ENCODE results near the gene TRIM56.
"Not testable (repeated sequence)": the region's sequence is repeated elsewhere in the genome, so short reads cannot be mapped to it uniquely, and the experiment has no call there.

TRIM56 gene

DNA sequence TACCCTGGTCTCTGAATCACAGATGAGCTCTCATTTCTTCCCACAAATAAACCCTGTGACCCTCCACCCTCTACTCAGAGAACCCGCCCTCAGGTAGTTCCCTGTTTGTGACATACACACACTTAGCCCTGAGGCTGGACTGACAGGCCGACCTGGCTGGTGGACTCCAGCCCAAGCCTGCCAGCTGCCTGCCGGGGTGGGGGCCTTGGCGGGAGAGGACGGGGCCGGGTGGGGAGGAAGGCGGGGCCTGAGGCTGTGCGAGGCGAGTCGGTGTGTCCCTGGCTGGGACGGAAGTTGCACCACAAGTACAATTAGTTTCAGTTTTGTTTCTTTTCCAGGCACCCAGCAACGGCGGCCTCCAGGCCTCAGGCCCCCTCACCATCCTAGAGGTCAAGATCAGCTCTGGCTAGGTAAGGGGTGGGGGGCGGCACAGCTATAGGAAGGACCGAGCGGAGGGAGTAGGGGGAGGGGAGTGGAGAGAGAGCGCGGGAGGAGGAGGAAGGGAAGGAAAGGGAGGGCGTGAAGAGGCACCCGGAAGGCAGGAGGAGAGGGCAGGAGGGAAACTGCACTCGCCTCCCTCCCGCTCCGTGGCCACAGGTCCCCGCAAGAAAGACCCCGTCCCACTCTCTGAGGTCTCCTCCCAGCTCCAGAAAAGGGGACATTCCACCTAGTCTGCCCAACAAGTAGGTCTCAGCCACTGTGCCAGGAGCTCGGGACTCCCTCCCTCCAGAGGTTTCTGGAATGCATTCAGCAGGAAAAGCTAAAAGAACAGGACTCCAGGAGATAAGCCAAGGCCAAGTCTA is at the start of gene TRIM56:
TSS of gene TRIM56 (plus strand) at position 320 of the 803 bp plus-strand sequence. CDS start 1,832 bp downstream, outside the sequence.
- DNase-seq: peak; percentile 80

DNA sequence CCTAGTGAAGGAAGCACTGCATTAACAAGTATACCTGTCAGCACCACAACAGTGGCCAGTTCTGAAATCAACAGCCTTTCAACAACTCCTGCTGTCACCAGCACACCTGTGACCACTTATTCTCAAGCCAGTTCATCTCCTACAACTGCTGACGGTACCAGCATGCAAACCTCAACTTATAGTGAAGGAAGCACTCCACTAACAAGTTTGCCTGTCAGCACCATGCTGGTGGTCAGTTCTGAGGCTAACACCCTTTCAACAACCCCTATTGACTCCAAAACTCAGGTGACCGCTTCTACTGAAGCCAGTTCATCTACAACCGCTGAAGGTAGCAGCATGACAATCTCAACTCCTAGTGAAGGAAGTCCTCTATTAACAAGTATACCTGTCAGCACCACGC is 49.3 kb upstream of the TRIM56 start:
- DNase-seq: no peak

DNA sequence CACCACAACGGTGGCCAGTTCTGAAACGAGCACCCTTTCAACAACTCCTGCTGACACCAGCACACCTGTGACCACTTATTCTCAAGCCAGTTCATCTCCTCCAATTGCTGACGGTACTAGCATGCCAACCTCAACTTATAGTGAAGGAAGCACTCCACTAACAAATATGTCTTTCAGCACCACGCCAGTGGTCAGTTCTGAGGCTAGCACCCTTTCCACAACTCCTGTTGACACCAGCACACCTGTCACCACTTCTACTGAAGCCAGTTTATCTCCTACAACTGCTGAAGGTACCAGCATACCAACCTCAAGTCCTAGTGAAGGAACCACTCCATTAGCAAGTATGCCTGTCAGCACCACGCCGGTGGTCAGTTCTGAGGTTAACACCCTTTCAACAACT is 44.0 kb upstream of the TRIM56 start:
- DNase-seq: not testable (repeated sequence)

DNA sequence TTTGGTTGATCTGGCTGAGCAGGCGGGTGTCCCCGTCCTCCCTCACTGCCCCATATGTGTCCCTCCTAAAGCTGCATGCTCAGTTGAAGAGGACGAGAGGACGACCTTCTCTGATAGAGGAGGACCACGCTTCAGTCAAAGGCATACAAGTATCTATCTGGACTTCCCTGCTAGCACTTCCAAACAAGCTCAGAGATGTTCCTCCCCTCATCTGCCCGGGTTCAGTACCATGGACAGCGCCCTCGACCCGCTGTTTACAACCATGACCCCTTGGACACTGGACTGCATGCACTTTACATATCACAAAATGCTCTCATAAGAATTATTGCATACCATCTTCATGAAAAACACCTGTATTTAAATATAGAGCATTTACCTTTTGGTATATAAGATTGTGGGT is 26.9 kb upstream of the TRIM56 start:
- DNase-seq: peak; percentile 54

GRCh38 chr7:101059620-101059942 is 25.7 kb upstream of the TRIM56 start:
- no peak for DNase-seq

- DNase-seq: no peak
These were observed 24.3 kb upstream of the TRIM56 start for GRCh38 chr7:101060992-101061391.

GRCh38 chr7:101064176-101064550 is 21.1 kb upstream of the TRIM56 start:
- not testable (repeated sequence) for DNase-seq

GRCh38 chr7:101065162-101065561 is 20.1 kb upstream of the TRIM56 start:
- DNase-seq: not testable (repeated sequence)

DNA sequence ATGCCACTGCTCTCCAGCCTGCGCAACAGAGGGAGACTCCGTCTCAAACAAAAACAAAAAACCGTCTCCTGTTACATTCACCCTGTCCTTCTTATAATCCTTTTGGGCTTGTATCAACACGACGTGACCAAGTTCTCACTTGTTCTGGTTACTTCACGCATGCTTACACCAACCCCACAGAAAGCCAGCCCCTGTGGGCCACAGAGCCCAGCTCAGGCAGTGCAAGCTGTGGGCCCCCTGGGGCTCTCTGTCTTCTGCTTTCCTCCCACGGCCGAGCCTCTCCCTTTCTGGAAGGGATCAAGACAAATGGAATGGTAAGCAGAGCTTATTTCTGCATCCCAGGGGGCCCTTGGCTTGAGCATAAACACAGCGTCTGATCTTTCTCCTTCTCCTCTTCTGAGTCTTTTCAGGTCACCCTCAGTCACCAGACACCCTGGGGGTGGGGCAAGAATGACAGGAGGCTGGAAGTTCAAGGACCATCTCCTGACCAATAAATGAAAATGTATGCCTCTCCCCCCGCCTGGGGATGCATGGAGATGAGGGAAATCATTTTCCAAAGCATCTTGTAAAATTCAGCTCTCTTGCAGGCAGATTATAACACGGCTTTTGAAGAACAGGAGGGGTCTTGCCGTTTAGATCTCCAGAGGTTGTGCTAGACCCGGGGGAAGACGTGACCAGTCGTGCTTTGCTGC is 19.0 kb upstream of the TRIM56 start:
- DNase-seq: no peak

- no peak for DNase-seq
These were observed 18.5 kb upstream of the TRIM56 start for GRCh38 chr7:101066833-101067177.

- DNase-seq: no peak
These were observed 16.9 kb upstream of the TRIM56 start for GRCh38 chr7:101068401-101068800.

GRCh38 chr7:101071362-101072104 is 13.7 kb upstream of the TRIM56 start:
- not testable (repeated sequence) for DNase-seq

DNA sequence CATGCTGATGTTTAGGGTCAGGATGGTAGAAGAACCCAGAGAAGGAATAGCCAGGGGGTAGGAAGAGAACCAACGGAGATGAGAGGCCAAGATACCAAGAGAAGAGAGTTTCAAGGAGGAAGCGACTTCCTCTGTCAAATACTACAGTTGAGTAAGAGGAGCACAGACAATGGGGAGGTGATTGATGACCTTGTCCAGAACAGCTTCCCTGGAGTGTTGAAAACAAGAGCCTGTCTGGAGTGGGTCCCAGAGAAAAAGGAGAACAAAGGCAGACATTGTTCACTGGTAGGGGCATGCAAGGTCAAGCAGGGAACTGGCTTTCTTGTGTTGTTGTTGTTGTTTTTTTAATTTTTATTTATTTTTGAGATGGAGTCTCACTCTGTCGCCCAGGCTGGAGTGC is 9.6 kb upstream of the TRIM56 start:
- no peak for DNase-seq

- DNase-seq: not testable (repeated sequence)
These were observed 9.1 kb upstream of the TRIM56 start for GRCh38 chr7:101076183-101076582.

DNA sequence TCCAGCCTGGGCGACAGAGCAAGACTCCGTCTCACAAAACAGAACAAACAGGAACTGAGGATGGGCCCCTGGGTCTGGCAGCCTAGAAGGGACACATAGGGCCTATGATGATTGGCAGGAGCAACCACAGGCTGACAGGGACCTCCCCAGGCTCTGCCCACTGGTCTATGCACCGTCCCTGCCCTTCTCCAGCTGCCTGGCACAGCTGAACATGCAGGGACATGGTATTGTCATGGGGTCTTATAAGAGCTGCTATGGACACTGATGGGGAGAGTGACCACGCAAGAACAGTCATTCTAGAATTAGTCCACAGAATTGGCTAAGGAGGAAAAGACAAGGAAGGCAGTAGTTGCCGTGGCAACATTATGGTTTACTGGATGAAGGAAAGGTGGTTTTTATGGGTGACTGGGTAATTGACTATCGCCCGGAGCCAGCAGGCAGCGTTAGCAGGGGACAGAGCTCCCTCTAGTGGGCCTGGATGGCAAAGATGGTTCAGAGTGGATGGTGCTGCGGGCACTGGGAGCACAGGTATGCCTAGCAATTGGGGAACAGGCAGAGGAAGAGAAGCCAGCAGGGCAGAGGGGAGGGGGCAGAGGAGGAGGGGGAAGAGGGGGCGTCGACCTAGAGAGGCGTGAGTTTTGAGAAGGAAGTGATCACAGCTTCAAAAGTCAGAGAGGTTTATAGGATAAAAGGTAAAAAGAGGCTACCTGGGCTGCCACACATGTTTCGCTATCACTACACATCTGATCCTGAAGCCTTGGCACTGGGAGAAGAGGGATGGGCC is 7.8 kb upstream of the TRIM56 start:
- peak; percentile 81 for DNase-seq

DNA sequence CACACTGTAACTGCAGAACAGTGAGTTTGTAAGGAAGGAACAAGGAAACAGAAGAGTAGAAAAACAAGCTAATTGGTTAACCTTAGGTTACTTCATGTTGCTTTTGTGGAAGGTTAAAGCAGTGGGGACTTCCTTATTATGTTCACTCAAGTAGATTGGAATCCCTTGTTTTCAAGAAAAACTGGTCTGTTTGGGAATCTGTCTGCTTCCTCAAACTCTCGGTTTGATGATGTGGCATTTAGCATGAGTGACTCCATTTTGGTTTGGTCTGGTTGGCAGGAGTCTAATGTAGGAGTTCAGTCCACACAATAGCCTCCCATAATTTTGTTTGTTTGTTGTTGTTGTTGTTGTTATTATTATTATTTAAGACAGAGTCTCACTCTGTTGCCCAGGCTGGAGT is 3.8 kb upstream of the TRIM56 start:
- DNase-seq: no peak

DNA sequence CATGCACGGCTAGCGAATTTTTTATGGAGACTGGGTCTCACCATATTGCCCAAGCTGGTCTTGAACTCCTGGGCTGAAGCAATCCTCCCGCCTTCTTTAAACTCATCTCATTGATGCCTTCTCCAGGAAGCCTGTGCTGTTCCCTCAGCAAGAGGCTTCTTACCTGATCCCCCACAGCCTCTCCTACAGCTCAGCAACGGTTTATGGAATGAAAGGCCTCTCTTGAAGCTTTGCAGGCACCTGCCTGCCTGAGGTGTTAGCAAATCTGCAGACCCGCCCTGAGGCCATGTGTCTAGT is 468 bp upstream of the TRIM56 start:
- no peak for DNase-seq

DNA sequence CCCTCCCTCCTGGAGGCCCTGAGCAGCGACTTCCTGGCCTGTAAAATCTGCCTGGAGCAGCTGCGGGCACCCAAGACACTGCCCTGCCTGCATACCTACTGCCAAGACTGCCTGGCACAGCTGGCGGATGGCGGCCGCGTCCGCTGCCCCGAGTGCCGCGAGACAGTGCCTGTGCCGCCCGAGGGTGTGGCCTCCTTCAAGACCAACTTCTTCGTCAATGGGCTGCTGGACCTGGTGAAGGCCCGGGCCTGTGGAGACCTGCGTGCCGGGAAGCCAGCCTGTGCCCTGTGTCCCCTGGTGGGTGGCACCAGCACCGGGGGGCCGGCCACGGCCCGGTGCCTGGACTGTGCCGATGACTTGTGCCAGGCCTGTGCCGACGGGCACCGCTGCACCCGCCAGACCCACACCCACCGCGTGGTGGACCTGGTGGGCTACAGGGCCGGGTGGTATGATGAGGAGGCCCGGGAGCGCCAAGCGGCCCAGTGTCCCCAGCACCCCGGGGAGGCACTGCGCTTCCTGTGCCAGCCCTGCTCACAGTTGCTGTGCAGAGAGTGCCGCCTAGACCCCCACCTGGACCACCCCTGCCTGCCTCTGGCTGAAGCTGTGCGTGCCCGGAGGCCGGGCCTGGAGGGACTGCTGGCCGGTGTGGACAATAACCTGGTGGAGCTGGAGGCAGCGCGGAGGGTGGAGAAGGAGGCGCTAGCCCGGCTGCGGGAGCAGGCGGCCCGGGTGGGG is 2.2 kb downstream of the TRIM56 start:
- no peak for DNase-seq

GRCh38 chr7:101088069-101088425 is 2.8 kb downstream of the TRIM56 start:
- DNase-seq: no peak

DNA sequence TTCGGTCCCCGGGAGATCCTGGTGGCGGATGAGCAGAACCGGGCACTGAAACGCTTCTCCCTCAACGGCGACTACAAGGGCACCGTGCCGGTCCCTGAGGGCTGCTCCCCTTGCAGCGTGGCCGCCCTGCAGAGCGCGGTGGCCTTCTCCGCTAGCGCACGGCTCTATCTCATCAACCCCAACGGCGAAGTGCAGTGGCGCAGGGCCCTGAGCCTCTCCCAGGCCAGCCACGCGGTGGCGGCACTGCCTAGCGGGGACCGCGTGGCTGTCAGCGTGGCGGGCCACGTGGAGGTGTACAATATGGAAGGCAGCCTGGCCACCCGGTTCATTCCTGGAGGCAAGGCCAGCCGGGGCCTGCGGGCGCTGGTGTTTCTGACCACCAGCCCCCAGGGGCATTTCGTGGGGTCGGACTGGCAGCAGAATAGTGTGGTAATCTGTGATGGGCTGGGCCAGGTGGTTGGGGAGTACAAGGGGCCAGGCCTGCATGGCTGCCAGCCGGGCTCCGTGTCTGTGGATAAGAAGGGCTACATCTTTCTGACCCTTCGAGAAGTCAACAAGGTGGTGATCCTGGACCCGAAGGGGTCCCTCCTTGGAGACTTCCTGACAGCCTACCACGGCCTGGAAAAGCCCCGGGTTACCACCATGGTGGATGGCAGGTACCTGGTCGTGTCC is 3.7 kb downstream of the TRIM56 start:
- no peak for DNase-seq

- no peak for DNase-seq
These were observed 4.6 kb downstream of the TRIM56 start for GRCh38 chr7:101089876-101090275.

GRCh38 chr7:101092266-101092905 is 7.1 kb downstream of the TRIM56 start:
- DNase-seq: not testable (repeated sequence)
